GM21529 (cell line): ENCODE results near the gene NR2F2.

Experiments used
- ATAC-seq: cut with Tn5 transposase; IDR thresholded peaks from one replicate; pipeline ENCODE4 v1.9.1; 2021; ENCODE audit not compliant: unreplicated experiment

NR2F2 gene

DNA sequence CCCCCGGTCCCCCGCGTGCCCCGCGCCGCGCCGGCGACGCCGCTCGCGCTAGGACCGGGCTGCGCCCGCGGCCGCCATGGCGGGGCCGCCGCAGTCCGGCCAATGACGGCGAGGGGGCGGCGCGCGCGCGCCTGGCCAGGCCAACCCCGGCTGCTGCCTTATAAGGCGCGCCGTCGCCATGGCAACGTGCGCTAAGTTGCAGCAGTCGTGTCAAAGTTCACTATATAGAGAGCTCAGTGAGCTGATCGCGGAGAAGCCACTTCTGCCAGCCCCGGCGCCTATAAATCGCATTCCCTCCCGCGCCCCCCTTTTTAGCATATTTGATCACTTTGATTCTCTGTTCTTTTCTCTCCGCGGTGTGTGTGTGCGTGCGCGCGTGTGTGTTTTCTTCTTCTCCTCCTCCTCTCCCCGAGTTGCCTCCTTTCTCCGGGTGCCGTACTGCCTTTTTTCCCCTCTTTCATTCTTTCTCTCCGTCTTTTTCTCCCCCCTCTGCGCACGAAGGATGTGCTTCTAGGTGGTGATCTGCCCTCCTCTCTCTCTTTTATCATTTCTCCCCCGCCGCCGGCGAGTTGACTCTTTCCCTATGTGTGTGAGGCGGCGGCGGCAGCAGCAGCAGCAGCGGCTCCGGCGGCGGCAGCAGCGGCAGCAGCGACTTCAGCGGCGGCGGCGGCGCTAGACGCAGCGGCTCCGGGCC, at the start of gene NR2F2:
Gene NR2F2 (plus strand): TSS at position 251 of the 694 bp plus-strand sequence. CDS start 1,406 bp downstream, outside the sequence.
- no peak for ATAC-seq

- no peak for ATAC-seq
Measured at GRCh38 chr15:96285305-96285704, 45.2 kb upstream of the NR2F2 start.

GRCh38 chr15:96285729-96286254, 44.7 kb upstream of the NR2F2 start:
- ATAC-seq, result no peak

- ATAC-seq, result no peak
Measured at GRCh38 chr15:96290679-96291078, 39.8 kb upstream of the NR2F2 start.

GRCh38 chr15:96292635-96293034, 37.9 kb upstream of the NR2F2 start:
- ATAC-seq, result no peak

- ATAC-seq, result no peak
Measured at GRCh38 chr15:96293441-96293840, 37.1 kb upstream of the NR2F2 start.

DNA sequence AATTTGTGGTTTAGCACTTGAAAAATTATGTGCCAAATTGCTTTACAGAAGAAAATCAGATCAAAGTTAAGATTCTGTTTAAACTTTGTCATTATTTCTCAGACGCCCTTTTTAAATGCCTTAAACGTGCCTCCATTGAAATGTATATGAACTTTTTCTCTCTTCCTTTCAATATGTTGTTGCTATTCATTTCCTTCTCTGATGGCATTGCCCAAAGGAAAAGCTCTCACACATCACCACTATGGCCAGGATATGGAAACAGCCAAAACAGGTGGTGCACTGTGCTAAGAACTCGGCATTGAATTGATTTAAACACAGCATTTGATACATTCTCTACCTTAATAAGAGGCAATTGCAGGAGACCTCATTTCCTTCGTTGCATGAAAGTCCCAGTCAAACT, 35.7 kb upstream of the NR2F2 start:
- no peak for ATAC-seq

GRCh38 chr15:96296264-96296663, 34.2 kb upstream of the NR2F2 start:
- no peak for ATAC-seq

DNA sequence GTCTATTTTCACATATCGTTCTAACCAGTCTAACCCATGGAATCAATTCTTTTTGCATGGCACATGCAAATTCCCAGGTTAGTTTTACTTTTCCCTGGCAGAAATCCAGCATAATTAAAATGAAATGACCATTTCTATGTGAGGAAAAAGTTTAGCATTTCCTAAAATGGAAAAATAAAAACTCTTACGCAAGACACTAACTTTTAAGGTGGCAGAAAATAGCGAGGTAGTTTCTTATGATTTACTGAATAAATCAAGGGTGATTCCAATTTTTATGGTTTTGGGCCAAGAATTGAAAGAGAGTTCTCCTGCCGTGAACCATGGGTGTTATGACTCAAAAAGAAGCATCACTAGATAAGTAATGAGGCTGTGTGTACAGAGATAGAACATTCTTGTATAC, 32.7 kb upstream of the NR2F2 start:
- ATAC-seq, result no peak

DNA sequence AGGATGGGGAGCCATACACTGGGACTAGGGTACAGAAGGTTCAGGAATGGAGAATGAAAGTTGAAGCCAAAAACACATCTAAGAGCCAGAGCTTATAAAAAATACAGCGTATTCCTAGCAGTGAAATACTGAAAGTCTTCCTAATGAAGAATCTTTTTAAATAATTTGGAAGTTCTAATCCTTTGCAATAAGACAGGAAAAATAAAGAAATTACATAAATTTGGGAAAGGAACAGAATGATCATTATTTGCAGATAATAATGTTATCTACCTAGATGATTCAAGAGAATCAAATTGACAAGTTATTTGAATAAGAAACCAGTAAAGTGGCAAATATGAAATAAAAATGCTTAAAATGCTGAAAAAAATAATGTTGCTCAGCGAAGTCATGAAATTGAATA, 32.3 kb upstream of the NR2F2 start:
- no peak for ATAC-seq

- no peak for ATAC-seq
Measured at GRCh38 chr15:96300836-96301235, 29.7 kb upstream of the NR2F2 start.

- ATAC-seq, result no peak
Measured at GRCh38 chr15:96303503-96304056, 26.9 kb upstream of the NR2F2 start.

- no peak for ATAC-seq
Measured at GRCh38 chr15:96304839-96305238, 25.7 kb upstream of the NR2F2 start.

DNA sequence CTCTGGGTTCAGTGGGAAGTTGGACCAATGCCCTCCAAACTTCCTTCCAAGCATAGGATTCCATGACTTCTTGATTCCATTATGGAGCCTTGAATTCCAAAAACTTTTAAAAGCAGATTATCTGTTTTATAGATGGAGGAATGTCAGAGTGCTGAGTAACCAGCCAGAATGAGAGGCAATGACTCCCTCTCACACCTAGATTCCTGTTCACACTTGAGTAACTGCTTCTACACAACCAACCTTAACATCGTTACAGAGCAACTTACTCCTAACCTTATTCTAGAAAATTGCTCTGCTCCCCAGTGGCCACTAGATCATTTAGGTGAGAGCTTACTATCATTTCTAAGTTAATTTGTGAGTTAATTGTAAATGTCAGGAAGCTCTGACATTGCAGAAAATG, 24.2 kb upstream of the NR2F2 start:
- no peak for ATAC-seq

GRCh38 chr15:96307856-96308394, 22.6 kb upstream of the NR2F2 start:
- ATAC-seq, result no peak

DNA sequence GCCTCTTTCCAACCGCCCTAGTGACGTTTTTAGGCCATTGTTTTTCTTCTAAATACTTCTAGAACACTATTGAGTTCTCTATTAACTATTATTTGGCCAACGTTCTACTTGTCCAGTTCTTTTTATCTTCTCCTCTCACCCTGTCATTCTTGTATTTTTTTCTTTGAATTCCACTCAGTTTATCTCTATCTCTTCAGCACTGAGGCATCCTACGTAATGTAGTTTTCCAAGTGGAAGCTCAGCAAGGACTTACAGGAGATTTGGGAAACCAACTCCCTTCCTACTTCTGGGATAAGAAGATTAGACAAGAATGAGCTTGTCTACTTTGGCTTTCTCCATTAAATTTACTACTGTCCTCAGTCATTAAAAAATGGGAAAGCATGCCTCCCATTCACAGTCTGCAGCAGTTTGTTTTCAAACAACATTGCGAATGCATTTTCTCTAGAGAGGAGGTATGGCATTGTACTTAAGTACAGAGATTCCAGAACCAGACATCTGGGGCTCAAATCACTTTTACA, 21.3 kb upstream of the NR2F2 start:
- no peak for ATAC-seq

- no peak for ATAC-seq
Measured at GRCh38 chr15:96311256-96311955, 19.1 kb upstream of the NR2F2 start.

GRCh38 chr15:96311956-96312294, 18.6 kb upstream of the NR2F2 start:
- no peak for ATAC-seq

DNA sequence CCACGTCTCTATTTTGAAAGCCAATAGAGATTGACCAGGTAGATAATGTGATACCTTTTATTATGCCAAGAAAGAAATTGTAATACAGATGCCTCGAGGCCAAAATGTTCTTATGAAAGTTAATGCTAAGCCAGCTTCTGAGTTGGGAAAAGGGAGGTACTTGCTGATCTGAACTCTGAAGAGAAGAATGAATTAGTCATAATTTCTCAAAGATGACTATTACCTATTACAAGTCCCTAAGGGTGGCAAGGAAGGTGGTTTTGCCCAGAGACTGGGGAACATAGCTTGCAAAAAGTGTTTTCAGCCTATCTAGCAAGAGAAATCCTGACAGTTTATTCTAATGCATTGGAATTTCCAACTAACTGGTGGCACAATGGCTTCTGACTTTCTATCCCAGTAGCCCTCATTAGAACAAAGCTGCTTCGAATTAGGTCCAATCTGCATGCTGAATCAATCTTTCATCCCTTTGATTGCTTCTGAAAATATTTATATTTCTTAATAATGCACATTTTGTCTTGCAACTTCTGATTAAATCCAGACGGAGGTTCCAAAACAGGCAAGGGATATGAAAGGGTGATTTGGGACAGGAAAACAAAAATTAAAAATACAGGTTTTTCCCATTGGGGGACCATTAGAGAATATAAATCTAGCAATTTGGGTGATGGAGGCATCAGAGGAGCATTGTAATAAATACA, 17.7 kb upstream of the NR2F2 start:
- no peak for ATAC-seq

DNA sequence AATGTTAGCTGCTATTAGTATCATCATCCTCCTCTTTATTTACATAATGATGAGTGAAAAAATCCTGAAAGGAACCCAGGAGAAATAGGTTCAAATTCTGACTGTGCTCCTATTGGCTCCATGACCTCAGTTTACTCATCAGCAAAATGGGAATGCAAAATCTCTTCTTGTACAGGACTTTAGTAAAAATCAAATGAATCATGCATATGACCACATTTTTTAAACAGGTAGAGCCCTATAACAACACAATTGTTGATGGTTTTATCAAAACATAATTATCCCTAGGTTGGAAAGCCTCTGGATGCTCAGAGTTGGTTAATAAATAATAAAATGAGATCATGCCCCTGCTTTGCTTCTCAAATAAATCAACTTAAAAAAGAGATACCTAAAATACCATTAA, 16.0 kb upstream of the NR2F2 start:
- no peak for ATAC-seq

- no peak for ATAC-seq
Measured at GRCh38 chr15:96314963-96315362, 15.5 kb upstream of the NR2F2 start.
